ENCODE results near the gene SLC9C2. TPM values are rescaled to one million over a fixed set of nuclear protein-coding genes. Genes with fewer than 3 reads are reported as not detected.
"Not testable (repeated sequence)": the region's sequence is repeated elsewhere in the genome, so short reads cannot be mapped to it uniquely, and the experiment has no call there.

Gene SLC9C2
- polyA plus RNA-seq, 1 donor from 2014 or later, result 0.31 TPM

DNA sequence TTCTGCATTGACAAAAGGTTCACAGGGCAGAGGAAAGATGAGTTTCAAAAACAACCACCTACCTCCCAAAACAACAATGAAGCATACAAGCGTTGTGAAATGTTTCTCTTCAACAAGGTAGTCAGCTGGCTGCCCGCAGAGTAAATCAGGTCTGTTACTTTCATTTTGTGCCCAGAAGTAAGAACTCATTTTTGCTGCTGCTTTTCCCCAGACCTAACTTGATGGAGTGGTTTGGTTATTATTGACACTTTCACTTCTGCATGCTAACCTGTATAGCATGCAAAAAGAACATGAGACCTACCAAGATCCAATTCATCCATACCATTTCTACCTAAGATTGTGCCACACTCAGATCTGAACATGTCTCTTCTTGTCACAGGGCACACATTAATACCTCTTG, 1.3 kb downstream of the SLC9C2 start:
- no peak overlapping the region for H3K4me3 ChIP-seq (ENCODE audit: low read length)
- no peaks in the 10 kb centered on the region for H4K20me1 ChIP-seq (ENCODE audit: insufficient read depth)
- no peaks in the 10 kb centered on the region for H3K27me3 ChIP-seq (ENCODE audit: insufficient read depth, low read depth, low read length)
- H3F3A ChIP-seq (ENCODE audit: insufficient read depth, low read length, poor library complexity, severe bottlenecking), result no peaks in the 10 kb centered on the region
- no peak overlapping the region for H2AFZ ChIP-seq (ENCODE audit: low read depth, low read length)
- H3K9me3 ChIP-seq (ENCODE audit: low read length), result no peaks in the 10 kb centered on the region
- H3K9ac ChIP-seq (ENCODE audit: low read length), result no peak overlapping the region
- H3K9me2 ChIP-seq (ENCODE audit: insufficient read depth, low read length), result no peaks in the 10 kb centered on the region
- H3K4me2 ChIP-seq (ENCODE audit: low read length), result no peak overlapping the region
- no peak for TF ChIP-seq EP300 (conservative IDR thresholded peaks at IDR 0.05; ENCODE audit: poor library complexity, severe bottlenecking)
- TF ChIP-seq, protein P1, sequence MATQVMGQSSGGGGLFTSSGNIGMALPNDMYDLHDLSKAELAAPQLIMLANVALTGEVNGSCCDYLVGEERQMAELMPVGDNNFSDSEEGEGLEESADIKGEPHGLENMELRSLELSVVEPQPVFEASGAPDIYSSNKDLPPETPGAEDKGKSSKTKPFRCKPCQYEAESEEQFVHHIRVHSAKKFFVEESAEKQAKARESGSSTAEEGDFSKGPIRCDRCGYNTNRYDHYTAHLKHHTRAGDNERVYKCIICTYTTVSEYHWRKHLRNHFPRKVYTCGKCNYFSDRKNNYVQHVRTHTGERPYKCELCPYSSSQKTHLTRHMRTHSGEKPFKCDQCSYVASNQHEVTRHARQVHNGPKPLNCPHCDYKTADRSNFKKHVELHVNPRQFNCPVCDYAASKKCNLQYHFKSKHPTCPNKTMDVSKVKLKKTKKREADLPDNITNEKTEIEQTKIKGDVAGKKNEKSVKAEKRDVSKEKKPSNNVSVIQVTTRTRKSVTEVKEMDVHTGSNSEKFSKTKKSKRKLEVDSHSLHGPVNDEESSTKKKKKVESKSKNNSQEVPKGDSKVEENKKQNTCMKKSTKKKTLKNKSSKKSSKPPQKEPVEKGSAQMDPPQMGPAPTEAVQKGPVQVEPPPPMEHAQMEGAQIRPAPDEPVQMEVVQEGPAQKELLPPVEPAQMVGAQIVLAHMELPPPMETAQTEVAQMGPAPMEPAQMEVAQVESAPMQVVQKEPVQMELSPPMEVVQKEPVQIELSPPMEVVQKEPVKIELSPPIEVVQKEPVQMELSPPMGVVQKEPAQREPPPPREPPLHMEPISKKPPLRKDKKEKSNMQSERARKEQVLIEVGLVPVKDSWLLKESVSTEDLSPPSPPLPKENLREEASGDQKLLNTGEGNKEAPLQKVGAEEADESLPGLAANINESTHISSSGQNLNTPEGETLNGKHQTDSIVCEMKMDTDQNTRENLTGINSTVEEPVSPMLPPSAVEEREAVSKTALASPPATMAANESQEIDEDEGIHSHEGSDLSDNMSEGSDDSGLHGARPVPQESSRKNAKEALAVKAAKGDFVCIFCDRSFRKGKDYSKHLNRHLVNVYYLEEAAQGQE (IDR thresholded peaks at IDR 0.05; ENCODE audit: borderline replicate concordance), result no peak
- no peak for TF ChIP-seq POLR2AphosphoS5 (IDR thresholded peaks at IDR 0.05)
- no peak for TF ChIP-seq MXI1 (conservative IDR thresholded peaks at IDR 0.05; ENCODE audit: poor library complexity, severe bottlenecking)
- no peak for TF ChIP-seq EZH2 (IDR thresholded peaks at IDR 0.05; ENCODE audit: borderline replicate concordance, insufficient read depth, low read length, poor library complexity, severe bottlenecking)
- TF ChIP-seq SMC3 (conservative IDR thresholded peaks at IDR 0.05; ENCODE audit: poor library complexity), result no peak
- TF ChIP-seq, protein P2, sequence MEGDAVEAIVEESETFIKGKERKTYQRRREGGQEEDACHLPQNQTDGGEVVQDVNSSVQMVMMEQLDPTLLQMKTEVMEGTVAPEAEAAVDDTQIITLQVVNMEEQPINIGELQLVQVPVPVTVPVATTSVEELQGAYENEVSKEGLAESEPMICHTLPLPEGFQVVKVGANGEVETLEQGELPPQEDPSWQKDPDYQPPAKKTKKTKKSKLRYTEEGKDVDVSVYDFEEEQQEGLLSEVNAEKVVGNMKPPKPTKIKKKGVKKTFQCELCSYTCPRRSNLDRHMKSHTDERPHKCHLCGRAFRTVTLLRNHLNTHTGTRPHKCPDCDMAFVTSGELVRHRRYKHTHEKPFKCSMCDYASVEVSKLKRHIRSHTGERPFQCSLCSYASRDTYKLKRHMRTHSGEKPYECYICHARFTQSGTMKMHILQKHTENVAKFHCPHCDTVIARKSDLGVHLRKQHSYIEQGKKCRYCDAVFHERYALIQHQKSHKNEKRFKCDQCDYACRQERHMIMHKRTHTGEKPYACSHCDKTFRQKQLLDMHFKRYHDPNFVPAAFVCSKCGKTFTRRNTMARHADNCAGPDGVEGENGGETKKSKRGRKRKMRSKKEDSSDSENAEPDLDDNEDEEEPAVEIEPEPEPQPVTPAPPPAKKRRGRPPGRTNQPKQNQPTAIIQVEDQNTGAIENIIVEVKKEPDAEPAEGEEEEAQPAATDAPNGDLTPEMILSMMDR (IDR thresholded peaks at IDR 0.05; ENCODE audit: poor library complexity, severe bottlenecking), result no peak
- TF ChIP-seq RAD21 (conservative IDR thresholded peaks at IDR 0.05), result no peak
- TF ChIP-seq TAF1 (IDR thresholded peaks at IDR 0.05; ENCODE audit: low read depth), result no peak
- H3K79me2 ChIP-seq (replicated peaks; ENCODE audit: insufficient read depth, low read length), result no peaks in the 10 kb centered on the region
- H3K27ac ChIP-seq (ENCODE audit: low read length), result no peak overlapping the region
- H3K36me3 ChIP-seq (ENCODE audit: insufficient read depth, low read length), result no peaks in the 10 kb centered on the region

DNA sequence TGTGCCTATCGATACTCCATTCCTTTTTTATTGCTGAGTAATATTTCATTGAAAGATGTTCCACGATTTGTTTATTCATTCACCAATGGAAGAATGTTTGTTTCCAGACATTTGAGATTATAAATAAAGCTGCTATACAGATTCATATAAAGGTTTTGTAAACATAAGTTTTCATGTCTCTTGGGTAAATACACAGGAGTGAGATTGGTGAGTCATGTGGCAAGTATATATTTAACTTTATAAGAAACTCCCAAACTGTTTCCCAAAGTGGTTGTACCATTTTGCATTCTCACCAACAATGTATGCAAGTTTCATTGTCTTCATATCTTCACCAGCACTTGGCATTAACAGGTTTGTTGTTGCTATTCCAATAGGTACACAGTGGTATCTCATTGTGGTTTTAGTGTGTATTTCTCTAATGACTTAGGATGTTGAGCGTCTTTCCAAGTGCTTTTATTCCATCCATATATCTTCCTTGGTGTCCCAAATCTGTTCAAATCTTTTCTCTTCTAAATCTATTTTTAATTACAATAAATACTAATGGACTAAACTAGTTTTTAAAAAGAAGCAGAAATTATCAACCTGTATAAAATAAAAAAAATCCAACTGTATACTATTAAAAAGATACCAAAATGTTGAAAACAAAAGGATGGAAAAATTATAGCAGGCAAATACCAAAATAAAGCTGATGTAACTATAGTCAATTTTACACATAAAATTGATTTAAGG, 6.6 kb downstream of the SLC9C2 start:
- H3K9ac ChIP-seq (ENCODE audit: low read length), result no peak overlapping the region
- H3K9me2 ChIP-seq (ENCODE audit: insufficient read depth, low read length), result no peaks in the 10 kb centered on the region
- H3F3A ChIP-seq (ENCODE audit: insufficient read depth, low read length, poor library complexity, severe bottlenecking), result no peaks in the 10 kb centered on the region
- H3K79me2 ChIP-seq (replicated peaks; ENCODE audit: insufficient read depth, low read length), result no peaks in the 10 kb centered on the region
- no peak overlapping the region for H3K4me2 ChIP-seq (ENCODE audit: low read length)
- no peaks in the 10 kb centered on the region for H3K36me3 ChIP-seq (ENCODE audit: insufficient read depth, low read length)
- H3K9me3 ChIP-seq (ENCODE audit: low read length), result no peaks in the 10 kb centered on the region
- TF ChIP-seq EZH2 (IDR thresholded peaks at IDR 0.05; ENCODE audit: borderline replicate concordance, insufficient read depth, low read length, poor library complexity, severe bottlenecking) (no peak), POLR2AphosphoS5 (IDR thresholded peaks at IDR 0.05) (no peak), RAD21 (conservative IDR thresholded peaks at IDR 0.05) (no peak), MXI1 (conservative IDR thresholded peaks at IDR 0.05; ENCODE audit: poor library complexity, severe bottlenecking) (no peak), TAF1 (IDR thresholded peaks at IDR 0.05; ENCODE audit: low read depth) (no peak), SMC3 (conservative IDR thresholded peaks at IDR 0.05; ENCODE audit: poor library complexity) (no peak), EP300 (conservative IDR thresholded peaks at IDR 0.05; ENCODE audit: poor library complexity, severe bottlenecking) (no peak)
- TF ChIP-seq, protein P2 (IDR thresholded peaks at IDR 0.05; ENCODE audit: poor library complexity, severe bottlenecking), result no peak
- TF ChIP-seq, protein P1 (IDR thresholded peaks at IDR 0.05; ENCODE audit: borderline replicate concordance), result no peak
- H3K4me3 ChIP-seq (ENCODE audit: low read length), result no peak overlapping the region
- no peak overlapping the region for H3K27ac ChIP-seq (ENCODE audit: low read length)
- H4K20me1 ChIP-seq (ENCODE audit: insufficient read depth), result no peaks in the 10 kb centered on the region
- H2AFZ ChIP-seq (ENCODE audit: low read depth, low read length), result no peak overlapping the region
- H3K27me3 ChIP-seq (ENCODE audit: insufficient read depth, low read depth, low read length), result no peaks in the 10 kb centered on the region

DNA sequence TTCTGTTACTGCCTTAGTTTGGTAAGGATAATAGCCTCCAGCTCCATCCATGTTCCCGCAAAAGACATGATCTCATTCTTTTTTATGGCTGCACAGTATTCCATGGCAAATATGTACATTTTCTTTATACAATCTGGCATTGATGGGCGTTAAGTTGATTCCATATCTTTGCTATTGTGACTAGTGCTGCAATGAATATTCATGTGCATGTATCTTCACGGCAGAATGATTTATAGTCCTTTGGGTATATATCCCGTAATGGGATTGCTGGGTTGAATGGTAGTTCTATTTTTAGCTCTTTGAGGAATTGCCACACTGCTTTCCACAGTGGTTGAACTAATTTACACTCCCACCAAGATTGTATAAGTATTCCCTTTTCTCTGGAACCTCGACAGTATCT, 11.7 kb downstream of the SLC9C2 start:
- H3F3A ChIP-seq (ENCODE audit: insufficient read depth, low read length, poor library complexity, severe bottlenecking); H4K20me1 ChIP-seq (ENCODE audit: insufficient read depth); H3K9me2 ChIP-seq (ENCODE audit: insufficient read depth, low read length); H2AFZ ChIP-seq (ENCODE audit: low read depth, low read length); H3K79me2 ChIP-seq (replicated peaks; ENCODE audit: insufficient read depth, low read length); H3K9ac ChIP-seq (ENCODE audit: low read length); H3K4me2 ChIP-seq (ENCODE audit: low read length); H3K27me3 ChIP-seq (ENCODE audit: insufficient read depth, low read depth, low read length); H3K9me3 ChIP-seq (ENCODE audit: low read length); H3K36me3 ChIP-seq (ENCODE audit: insufficient read depth, low read length); H3K4me3 ChIP-seq (ENCODE audit: low read length): not testable (repeated sequence)
- H3K27ac ChIP-seq (ENCODE audit: low read length), result peak overlapping the region; percentile 52

Measured in neural cell (in vitro differentiated cells).